SH-SY5Y (cell line): ENCODE data around the gene SRSF7.

Experiments
- GATA2 ChIP-seq: IDR thresholded peaks from 2 replicates; pipeline ENCODE4 v1.6.1; 2011; ENCODE audit warnings: mild to moderate bottlenecking, low read depth, low read length
- GATA3 ChIP-seq: IDR thresholded peaks from 2 replicates; pipeline ENCODE4 v1.6.1; 2011; ENCODE audit warnings: low read depth, mild to moderate bottlenecking, low read length, moderate library complexity

GRCh38 chr2:38731684-38732221 is 19.4 kb downstream of the SRSF7 start:
- TF ChIP-seq GATA2 = no peak
- TF ChIP-seq GATA3 = no peak
